Suprapubic skin (tissue), 4 donors: ENCODE measurements around the gene AGTR1.

Source experiments
- POLR2A ChIP-seq, 2 donors: fragments of 450-650 bp; IDR thresholded peaks; one replicate each; pipeline ENCODE4 v1.6.1; 2017; ENCODE audit warnings: antibody characterized with exemption in 2 of 2, mild to moderate bottlenecking in 2 of 2, moderate library complexity in 2 of 2
- POLR2AphosphoS5 ChIP-seq, 3 donors: sonication (generic); formaldehyde crosslinking; IDR thresholded peaks; one replicate each; pipeline ENCODE4 v1.6.1; 2017; ENCODE audit warnings: antibody characterized with exemption in 3 of 3
- TF ChIP-seq, protein P1 (sequence below), 2 donors: fragments of 200-600 bp in 1 of 2; fragments of 450-650 bp in 1 of 2; sonication (generic) in 1 of 2; IDR thresholded peaks; one replicate each; pipeline ENCODE4 v1.5.1; 2016 to 2019; ENCODE audit warnings: antibody characterized with exemption in 2 of 2, mild to moderate bottlenecking in 1 of 2, moderate library complexity in 1 of 2

- TF ChIP-seq, protein P1, sequence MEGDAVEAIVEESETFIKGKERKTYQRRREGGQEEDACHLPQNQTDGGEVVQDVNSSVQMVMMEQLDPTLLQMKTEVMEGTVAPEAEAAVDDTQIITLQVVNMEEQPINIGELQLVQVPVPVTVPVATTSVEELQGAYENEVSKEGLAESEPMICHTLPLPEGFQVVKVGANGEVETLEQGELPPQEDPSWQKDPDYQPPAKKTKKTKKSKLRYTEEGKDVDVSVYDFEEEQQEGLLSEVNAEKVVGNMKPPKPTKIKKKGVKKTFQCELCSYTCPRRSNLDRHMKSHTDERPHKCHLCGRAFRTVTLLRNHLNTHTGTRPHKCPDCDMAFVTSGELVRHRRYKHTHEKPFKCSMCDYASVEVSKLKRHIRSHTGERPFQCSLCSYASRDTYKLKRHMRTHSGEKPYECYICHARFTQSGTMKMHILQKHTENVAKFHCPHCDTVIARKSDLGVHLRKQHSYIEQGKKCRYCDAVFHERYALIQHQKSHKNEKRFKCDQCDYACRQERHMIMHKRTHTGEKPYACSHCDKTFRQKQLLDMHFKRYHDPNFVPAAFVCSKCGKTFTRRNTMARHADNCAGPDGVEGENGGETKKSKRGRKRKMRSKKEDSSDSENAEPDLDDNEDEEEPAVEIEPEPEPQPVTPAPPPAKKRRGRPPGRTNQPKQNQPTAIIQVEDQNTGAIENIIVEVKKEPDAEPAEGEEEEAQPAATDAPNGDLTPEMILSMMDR (IDR thresholded peaks at IDR 0.05), result no peak
- TF ChIP-seq POLR2A (IDR thresholded peaks at IDR 0.05), result no peak
- no peak for TF ChIP-seq POLR2AphosphoS5 (IDR thresholded peaks at IDR 0.05)
Measured at GRCh38 chr3:148680289-148680688, 17.4 kb upstream of the AGTR1 start.
